Activated effector memory CD4-positive, alpha-beta T cell treated with anti-CD3 and anti-CD28 coated beads, Interleukin-2, amount 50 U/mL, for 16 hours (primary cell): Measurements from ENCODE around the gene ZFYVE28.
"Not testable (repeated sequence)": the region's sequence is repeated elsewhere in the genome, so short reads cannot be mapped to it uniquely, and the experiment has no call there.

Experiments used
- DNase-seq: peaks from one replicate; pipeline ENCODE4 v3.0.0-alpha.2; 2020

ZFYVE28 gene

DNA sequence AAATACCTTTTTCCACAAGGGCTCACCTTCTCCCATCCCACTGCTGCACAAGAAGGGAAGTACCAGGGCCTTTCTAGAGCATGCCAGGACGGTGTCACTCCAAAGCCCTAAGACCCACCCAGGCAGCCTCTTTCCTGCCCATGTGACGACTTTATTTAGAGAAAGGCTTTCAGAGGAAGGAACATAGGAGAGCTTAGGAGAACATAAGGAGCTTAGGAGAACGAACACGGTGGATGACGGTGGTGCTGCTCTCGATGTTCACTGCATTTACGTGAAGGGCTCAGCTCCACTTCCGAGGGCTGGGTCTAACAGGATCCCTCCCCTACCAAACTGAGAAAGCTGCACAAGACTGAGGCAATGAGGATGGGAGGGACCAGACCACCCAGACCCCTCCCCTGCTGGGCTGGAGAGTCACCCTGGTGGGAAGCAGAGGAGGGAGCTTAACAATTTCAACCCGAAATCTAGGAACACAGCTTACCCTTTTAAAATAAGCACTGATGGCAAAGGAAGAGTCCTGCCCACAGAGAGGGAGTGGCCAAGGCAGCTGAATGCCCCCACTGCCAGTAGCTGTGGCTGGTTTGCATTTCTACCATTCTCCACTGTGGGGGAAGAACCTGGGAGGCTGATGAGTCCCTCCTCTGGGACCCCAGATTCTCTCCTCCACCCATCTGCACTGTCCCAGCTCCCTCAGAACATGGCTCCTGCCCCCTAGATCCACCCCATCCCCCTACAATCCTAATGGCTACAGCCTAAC, 29.8 kb downstream of the ZFYVE28 start:
- no peak for DNase-seq

DNA sequence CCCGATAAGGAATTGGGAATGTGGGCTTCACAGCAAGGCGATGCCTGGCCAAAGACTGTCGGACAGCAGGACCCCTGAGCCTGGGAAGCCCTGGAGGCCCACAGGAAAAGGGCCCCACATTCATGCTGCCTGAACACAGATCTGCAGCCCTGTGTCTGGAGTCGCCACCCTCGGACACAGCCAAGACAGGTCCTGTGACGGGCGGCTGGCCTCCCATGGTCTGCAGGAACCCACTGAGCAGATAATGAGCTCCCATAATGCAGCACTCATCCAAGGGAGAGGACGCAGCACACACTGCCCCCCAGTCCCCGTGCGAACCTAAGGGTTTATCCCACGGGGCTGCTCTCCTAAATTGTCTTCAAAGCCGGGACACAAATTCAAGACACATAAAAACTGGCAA, 30.6 kb downstream of the ZFYVE28 start:
- no peak for DNase-seq

DNA sequence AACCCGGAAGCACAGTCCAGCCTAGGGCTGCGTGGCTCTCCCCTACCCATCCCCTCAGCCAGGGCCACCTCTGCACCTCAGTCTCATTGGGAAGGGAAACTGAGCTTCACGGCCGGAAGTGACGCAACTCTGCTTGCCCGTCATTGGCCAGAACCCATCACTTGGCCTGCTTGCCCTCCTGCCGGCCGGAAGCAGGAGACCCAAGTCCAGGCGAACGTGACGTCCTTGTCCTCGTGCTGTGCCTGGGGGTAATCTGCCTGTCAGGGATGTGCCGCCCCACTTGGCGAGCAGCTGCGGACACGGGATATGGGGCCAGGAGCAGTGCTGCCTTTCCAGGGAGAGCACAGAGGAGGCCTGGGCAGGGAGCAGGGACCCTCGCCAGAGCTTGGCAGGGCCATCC, 31.2 kb downstream of the ZFYVE28 start:
- DNase-seq: no peak

DNA sequence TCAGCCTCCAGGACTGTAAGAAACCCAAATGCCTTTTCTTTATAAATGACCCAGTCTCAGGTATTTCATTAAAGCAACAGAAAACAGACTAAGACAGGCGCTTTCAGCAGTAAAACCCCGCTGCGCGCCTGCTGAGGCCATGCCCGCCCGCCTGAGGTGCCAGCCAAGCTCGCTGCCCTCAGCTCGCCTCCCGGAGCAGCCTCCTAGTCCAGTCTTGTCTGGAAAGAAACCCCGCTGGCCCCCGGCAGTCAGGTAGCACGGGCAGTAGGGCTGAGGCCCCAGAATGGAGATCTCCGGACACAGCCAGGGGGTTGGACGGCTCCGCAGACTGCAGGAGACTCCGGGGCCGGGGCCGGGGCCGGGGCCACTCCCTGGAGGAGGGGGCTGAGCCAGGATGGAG, 31.7 kb downstream of the ZFYVE28 start:
- DNase-seq: no peak

DNA sequence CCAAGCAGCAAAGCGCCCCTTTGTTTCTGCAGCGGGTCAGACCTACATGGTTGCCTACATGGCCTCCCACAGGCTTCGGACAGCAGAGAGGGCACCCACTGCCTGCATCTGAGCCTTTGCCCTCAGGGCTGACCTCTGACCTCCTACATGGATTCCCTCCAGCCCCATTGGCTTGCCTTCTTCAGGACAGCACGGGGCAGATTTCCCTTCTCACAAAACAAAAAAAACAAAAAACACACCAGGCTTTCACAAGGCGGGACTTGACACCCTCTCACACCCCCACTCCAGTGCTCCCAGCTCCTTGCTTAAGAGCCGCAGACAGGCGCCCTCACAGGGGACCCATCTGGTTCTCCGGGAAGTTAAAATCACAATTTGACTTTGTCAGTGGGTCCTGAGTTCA, 32.9 kb downstream of the ZFYVE28 start:
- no peak for DNase-seq

DNA sequence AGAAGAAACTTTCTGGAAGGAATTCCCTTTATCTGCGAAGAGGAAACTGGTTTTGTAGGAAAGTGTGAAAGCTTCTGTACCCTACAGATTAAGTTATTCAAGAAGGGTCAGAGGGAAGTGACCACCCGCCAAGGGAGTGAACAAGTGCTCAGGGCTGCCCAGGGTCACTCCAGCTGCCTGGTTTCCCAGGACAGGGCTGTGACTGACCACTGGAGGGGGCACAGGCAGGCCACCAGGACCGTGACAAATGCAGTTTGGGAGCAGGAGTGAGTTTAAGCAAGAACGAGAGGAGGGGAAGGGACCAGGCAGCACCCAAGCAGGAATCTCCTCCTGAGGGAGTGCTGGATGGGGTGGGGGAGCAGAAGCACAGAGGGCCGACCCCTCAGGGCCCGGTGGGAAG, 34.2 kb downstream of the ZFYVE28 start:
- no peak for DNase-seq

DNA sequence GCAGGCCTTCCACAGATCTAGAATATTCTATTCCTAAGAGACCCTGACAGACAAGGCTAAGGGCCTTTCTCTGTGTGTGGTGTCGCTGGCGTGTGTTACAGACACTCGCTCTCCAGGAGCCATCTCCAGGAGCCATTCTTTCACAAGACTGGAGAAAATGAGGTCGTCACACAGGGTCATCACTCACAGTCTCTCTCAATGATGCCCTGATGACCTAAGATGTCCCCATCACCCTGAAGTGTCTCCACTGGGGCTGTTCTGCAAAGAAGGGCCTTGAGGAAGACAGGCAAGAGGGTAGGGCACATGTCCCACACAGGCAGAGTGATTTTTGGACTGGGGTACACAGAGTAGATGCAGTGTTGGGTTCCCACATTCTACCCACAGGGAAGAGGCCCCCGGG, 34.7 kb downstream of the ZFYVE28 start:
- DNase-seq: no peak

DNA sequence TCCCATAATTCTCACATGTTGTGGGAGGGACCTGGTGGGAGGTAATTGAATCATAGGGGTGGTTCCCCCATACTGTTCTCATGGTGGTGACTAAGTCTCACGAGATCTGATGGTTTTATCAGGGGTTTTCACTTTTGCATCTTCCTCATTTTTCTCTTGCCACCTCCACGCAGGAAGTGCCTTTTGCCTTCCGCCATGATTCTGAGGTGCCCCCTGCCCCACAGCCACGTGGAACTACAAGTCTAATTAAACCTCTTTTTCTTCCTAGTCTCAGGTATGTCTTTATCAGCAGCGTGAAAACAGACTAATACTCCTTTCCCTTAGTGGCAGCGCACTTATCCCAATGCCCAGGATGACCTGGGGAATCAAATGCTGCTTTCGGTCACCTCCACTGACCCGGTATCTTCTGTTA, 35.2 kb downstream of the ZFYVE28 start:
- not testable (repeated sequence) for DNase-seq

DNA sequence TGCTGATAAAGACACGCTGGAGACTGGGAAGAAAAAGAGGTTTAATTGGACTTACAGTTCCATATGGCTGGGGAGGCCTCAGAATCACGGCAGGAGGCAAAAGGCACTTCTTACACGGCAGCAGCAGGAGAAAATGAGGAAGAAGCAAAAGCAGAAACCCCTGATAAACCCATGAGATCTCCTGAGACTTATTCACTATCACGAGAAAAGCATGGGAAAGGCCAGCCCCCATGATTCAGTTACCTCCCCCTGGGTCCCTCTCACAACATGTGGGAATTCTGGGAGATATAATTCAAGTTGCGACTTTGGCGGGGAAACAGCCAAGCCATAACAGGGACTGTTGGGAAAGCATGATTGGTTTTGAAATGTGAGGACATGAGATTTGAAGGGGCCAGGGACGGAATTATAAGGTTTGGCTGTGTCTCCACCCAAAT, 35.7 kb downstream of the ZFYVE28 start:
- not testable (repeated sequence) for DNase-seq

DNA sequence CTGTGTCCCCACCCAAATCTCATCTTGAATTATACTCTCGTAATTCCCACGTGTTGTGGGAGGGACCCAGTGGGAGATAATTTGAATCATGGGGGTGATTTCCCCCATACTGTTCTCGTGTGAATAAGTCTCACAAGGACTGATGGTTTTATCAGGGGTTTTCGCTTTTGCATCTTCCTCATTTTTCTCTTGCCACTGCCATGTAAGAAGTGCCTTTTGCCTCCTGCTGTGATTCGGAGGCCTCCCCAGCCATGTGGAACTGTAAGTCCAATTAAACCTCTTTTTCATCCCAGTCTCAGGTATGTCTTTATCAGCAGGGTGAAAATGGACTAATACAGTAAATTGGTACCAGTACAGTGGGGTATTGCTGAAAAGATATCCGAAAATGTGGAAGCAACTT, 37.9 kb downstream of the ZFYVE28 start:
- not testable (repeated sequence) for DNase-seq

DNA sequence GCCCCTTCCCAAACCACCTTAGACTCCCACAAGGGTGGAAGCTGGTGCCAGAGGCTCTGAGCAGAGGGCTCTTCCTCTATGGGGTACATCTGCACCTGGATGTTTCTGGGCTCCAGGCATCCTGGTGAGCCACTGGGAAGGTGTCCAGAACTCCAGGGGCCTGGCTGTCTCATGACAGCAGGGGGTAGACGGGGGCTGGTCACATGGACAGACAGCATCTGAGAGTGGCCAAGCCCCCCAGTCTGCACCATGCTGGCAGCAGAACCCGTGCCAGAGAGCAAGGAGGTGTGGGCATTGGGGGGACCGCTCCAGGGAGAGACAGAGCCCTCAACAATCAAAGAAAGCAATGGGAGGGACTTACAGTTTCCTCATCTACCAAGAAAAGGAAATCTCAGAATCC, 39.5 kb downstream of the ZFYVE28 start:
- no peak for DNase-seq

DNA sequence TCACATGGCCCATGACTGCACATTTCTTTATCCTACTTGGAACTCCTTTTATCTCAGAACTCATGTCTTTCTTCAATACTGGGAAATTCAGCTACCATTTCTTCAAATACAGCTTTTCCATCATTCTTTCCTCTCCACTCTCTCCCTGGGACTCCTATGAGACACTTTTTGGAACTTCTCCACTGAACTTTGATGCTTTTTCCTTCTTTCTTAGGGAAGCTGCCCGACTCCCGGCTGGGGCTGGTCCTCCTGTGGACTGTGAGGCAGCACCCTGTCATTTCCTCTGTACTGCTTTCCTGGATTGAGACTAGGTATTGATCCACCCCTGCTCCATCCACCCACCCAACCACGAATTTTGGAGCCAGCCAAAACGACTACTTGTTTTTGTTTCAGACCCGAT, 40.0 kb downstream of the ZFYVE28 start:
- DNase-seq: no peak

DNA sequence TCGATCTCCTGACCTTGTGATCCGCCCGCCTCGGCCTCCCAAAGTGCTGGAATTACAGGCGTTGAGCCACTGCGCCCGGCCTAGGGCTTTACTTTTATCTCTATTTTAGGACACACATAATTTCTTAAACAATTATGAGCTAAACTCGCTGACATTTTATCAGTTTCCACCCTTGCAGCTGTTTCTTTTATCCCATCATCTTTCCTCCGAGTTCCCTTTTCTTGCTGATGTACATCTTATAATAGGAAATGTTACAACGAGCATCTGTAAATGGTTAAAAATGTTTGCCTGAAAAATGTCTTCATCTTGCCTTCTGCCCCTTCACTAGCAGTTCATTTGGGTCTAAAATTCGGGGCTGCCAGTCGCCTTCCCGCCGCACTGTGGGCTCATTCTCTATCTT, 41.2 kb downstream of the ZFYVE28 start:
- DNase-seq: no peak

DNA sequence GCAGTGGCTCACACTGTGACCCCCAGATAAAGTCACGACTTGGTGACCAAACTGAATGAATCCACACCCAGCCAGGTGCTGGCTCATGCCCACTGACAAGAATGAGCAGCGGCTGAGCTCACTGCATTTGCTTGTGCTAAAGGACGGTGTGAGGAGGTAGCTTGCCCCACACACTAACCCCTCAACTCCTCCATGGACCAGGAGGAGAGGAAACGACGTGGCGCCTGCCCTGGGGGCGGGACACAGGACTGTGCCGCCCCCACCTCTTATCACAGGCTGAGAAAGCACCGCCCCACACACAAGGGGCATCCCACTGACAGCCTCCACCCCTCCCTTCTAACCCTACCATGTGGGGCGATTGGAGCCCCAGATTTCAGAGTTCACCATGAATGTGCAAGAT, 43.0 kb downstream of the ZFYVE28 start:
- no peak for DNase-seq

DNA sequence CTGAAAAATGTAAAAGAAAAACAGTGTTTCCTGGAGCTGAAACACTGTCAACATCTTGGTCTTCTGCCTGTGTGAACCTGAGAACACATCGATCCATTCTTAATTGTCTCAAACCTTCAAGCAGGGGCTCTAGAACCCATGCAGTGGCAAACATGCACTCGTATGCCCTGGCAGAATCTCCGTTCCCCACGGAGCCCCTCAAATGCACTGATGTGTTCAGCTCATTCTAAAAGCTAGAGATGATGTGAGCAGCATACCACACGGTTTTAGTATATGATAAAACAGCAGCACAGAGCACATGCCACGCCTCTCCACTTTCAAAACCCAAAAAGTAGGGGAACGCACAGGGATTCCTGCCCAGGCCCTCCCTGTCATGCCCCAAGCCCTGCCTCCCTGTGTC, 44.9 kb downstream of the ZFYVE28 start:
- DNase-seq: no peak

DNA sequence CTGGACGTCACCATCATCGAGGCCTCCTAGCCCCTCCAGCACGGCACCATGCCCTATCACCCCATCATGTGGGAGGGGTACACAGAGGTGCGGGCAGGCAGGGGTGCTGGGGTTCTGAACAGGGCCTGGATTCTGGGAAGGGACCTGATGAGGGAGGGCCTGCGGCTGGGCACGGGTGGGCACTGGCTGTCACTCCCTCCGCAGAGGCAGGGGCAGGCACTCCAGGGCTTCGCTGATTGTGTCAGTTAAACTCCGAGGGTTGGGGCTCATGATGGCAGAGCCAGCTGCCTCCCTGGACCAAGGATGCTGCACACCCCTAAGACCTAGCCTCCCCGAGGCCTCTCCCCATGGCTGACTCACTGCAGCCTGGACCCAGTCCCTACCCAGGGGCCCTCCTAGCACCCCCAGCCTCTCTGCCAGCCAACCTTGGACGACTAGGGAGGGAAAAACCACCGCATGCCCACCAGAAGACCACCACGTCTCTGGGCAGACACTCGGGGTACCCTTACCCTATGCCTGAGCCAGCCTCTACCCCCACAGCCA, 45.9 kb downstream of the ZFYVE28 start:
- no peak for DNase-seq

DNA sequence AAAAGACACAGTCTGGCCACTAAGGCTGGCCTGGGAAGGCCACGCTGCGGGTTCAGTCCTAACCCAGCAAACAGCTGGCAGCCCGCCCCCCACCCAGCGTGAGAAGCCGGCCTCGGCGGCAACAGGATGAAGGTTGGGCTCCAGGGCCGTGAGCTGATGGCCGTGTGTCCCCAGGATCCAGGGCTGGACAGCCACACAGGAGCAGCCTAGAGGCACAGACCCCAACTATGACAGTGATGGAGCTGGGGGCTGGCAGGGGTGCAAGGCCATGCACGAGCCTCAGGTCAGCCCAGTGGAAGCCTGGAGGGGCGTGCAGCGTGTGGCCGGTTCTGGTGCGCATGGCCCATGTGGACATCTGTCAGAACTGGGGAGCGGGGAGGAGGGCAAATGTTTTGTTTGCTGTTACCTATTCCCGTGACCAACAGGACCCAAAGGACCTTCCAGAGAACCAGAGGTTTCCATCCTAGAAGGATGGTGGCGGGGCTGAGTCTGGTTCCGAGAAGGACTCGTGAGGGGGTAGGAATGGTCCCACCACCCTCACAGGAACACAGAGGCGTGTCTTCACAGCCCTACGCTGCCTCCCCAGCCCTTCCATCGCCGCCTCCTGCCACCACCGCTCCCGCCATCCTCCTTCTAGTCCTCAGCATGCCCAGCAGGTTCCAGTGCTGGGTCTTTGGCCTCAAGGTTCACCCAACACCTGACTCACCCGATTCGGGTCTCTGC, 46.5 kb downstream of the ZFYVE28 start:
- no peak for DNase-seq

DNA sequence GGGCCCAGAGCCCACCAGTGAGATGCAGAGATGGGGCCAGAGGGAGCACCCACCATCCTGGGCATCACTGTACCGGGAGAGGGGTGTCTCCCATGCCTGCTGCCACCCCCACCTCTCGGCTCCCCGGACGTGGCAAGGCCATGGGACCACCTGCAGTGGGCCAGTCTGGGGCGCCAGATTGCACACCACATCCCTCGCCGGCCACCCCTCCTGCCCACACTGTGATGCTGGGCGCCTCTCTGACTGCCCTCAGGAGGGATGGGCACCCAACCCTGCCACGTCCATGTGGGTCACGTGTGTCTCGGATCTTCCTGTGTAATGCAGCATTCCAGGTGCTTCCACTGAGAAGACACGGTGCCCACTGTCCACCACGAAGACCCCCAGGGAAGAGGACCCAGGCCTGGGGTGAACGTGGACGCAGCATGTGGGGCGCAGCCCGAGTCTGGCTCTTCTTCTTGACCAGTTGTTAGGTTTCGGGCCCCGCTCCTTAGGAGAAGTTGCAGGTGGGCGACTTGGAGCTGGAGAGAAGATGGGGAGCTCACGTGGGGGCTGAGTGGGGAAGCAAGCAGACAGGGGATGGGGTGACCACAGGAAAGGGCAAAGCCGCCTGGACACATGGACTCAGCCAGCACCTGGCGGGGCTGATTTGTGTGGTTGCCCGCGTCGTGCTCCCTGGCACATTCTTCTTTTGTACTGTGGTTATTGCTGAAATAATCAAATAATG, 47.7 kb downstream of the ZFYVE28 start:
- DNase-seq: no peak

DNA sequence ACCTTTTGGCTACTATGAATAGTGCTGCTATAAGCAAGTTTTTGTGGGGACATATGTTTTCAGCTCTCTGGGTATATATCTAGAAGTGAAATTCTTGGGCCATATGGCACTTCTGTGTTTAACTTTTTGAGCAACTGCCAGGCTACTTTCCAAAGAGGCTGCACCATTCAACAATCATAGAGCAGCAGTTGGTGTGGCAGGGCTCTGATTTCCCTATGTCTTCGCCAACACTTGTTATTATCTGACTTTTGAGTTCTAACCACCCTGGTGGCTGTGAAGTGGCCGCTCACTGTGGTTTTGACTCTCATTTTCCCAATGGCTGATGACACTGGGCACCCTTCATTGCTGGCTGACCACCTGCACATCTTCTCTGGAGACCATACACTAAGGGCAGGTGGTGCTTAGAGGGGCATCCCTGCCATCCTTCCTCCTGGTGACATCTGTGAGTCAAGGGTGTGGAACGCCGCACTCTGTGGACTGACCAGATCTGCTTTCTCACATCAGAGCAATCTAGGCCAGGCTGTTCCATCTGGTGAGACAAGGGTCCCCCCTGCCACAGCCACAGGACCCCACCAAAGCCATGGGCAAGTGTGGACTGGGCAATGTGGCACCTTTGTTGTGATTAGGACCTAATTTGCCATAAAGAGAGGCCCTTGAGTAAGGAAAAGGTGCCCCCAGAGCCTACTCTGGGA, 49.6 kb downstream of the ZFYVE28 start:
- DNase-seq: peak; percentile 36

DNA sequence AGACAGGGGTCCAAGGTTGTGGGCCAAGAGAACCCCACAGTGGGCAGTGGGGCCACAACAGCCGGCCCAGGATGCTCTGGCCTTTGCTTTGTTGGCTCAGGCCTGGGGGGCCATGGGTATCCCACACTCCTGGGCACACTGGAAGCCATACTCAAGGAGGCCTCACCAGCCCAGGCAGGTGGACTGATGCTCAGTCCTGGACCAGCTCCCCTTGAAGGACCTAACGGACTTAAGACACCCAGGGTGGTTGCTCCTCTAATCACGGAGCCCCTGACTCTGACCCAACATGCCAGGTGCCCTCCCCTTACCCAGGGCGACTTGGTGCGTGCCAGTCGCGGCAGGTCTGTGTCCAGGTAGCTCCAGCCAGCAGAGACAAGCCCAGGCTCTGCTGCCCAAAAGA, 50.8 kb downstream of the ZFYVE28 start:
- peak; percentile 55 for DNase-seq

DNA sequence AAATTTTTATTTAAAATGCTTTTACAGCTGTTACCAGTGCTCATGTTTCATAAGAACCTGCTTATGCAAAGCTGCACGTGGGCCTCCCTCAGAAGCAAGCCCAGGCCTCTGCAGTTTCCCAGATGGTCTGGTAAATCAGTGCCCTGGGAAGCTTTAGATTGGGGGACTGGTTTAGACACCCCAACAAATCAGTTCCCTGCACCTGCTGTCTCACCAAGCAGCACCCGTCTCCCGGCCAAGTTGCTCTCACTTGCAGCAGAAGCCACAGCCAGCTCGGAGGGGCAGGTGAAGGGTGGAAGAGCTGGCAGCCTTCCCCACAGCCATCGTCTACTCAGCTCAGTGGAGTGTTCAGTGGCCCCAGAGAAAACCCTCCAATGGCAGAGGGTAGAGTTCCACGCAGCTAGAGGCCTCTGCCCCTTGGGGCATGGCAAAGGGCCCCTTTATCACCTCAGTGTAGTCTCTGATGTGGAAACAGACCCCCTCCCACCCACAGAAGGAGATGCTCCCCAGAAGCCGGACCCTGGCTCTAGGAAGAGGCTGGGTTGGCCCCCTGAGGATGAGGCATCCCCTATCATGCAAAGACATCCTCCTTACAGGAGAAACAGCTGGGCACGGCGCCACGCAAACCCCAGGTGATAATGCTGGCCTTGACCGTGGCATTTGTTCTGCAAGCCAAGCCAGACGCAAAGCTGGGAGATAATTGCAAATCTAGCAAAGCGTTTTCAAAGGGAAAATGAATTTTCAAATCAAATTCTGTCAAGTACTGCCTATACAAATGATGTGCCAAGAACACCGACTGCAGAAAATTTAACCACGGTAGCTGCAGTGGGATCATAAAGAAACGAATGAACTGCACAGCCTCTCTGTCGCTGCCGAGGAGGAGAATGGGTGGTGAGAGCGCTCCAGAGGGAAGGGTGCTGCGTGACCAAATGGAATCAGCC, 51.9 kb downstream of the ZFYVE28 start:
- peak; percentile 58 for DNase-seq

DNA sequence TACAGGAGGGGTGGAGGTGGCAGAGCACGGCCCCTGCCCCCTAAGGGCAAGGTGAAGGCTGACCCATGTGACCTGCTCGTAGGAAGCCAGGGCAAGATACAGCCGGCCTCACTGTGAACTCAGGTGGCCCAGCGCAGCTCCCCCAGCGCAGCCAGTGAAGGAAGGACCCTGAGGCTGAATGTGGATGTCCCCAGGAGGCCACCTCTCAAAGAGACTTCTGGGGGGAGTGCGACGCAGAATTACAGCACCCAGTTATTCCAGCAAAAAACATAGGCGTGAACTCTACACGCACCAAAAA, 52.6 kb downstream of the ZFYVE28 start:
- DNase-seq: peak; percentile 52
